K562 (cell line): ENCODE data around the gene SPI1. TPM values are rescaled to one million over a fixed set of nuclear protein-coding genes. Genes with fewer than 3 reads are reported as not detected.
A peak's percentile ranks its signal among the peaks of the same experiment; 100 is the strongest.

Experiments
- ATAC-seq: fragments of 200-7000 bp; cut with Tn5 transposase; 3 replicates; pipeline ENCODE4 v1.9.1; 2020; ENCODE audit warnings: moderate library complexity
- BruUV-seq: library from RNA; stranded (reverse); fragments of 400-500 nt; replicated peaks from 2 replicates; lab custom pipeline; 2021; lab: Mats Ljungman, UMichigan
- CTCF ChIA-PET: fragments of 300-600 bp; formaldehyde crosslinking; extraction: SDS; loops from one replicate; lab custom pipeline; 2021; ENCODE audit warnings: low intra/inter-chr PET ratio; lab: Yijun Ruan, JAX
- POLR2A ChIA-PET: fragments of 300-600, 350-650 bp; sonication (Branson Sonifier 250); formaldehyde crosslinking; extraction: SDS; loops from one replicate; lab custom pipeline; 2021; ENCODE audit warnings: antibody characterized with exemption, inconsistent platforms; lab: Yijun Ruan, JAX
- DNase-seq, 4 experiments: peaks; one replicate each; pipeline versions ENCODE4 v3.0.0 to v3.0.0-alpha.2; 2011 to 2018; ENCODE audit warnings: low spot score in 3 of 4, mixed read lengths in 3 of 4; ENCODE audit errors: extremely low read depth in 1 of 4
- FAIRE-seq: peaks from 2 replicates; lab custom pipeline; 2011; peaks lifted over from hg19 to GRCh38; lab: Jason Lieb, UNC
- H2AFZ ChIP-seq: 2 replicates; pipeline ENCODE4 v1.6.0; 2011; ENCODE audit warnings: low read depth, low read length, control low read depth, inconsistent platforms
- H3K27ac ChIP-seq: fragments of 200-600 bp; 3 replicates; pipeline ENCODE4 v1.8.0; 2011; ENCODE audit warnings: low read depth, mild to moderate bottlenecking, control low read depth, inconsistent platforms, low read length, moderate library complexity, mixed read lengths; ENCODE audit errors: extremely low read depth
- H3K27me3 ChIP-seq, 2 experiments: fragments of 300-600 bp in 1 of 2; 2 replicates in 1 of 2; 3 replicates in 1 of 2; pipeline versions ENCODE4 v1.6.0 to v1.8.0; 2011; ENCODE audit warnings: inconsistent platforms in 2 of 2, low read length in 2 of 2, mild to moderate bottlenecking in 1 of 2, mixed read lengths in 1 of 2, moderate library complexity in 1 of 2; ENCODE audit not compliant: control insufficient read depth in 2 of 2, insufficient read depth in 2 of 2
- H3K36me3 ChIP-seq: fragments of 300-600 bp; 3 replicates; pipeline ENCODE4 v1.8.0; 2011; ENCODE audit warnings: mild to moderate bottlenecking, low read length, inconsistent platforms; ENCODE audit not compliant: control insufficient read depth, insufficient read depth
- H3K4me1 ChIP-seq, 2 experiments: fragments of 200-600 bp in 1 of 2; replicated peaks in 1 of 2; 2 replicates in 1 of 2; 3 replicates in 1 of 2; pipeline versions ENCODE4 v1.5.1 to v1.8.0; 2011; ENCODE audit warnings: inconsistent platforms in 2 of 2, low read length in 2 of 2, mild to moderate bottlenecking in 1 of 2, mixed read lengths in 1 of 2, moderate library complexity in 1 of 2; ENCODE audit not compliant: control insufficient read depth in 2 of 2, insufficient read depth in 2 of 2
- H3K4me2 ChIP-seq: 2 replicates; pipeline ENCODE4 v1.6.1; 2011; ENCODE audit warnings: low read length, control low read depth, inconsistent platforms, mixed read lengths; ENCODE audit not compliant: insufficient read depth
- H3K4me3 ChIP-seq: fragments of 200-600 bp; sonication (generic), shearing (Covaris generic); 2 replicates; pipeline ENCODE4 v1.5.1; 2016; ENCODE audit warnings: control low read depth, inconsistent platforms
- H3K79me2 ChIP-seq: fragments of 200-600 bp; 3 replicates; pipeline ENCODE4 v1.8.0; 2011; ENCODE audit warnings: low read length, inconsistent platforms; ENCODE audit not compliant: control insufficient read depth, insufficient read depth
- H3K9ac ChIP-seq, 2 experiments: 2 replicates each; pipeline versions ENCODE4 v1.6.0 to v1.6.1; 2011; ENCODE audit warnings: low read depth in 2 of 2, low read length in 2 of 2, control low read depth in 1 of 2, inconsistent platforms in 1 of 2, mild to moderate bottlenecking in 1 of 2, mixed read lengths in 1 of 2; ENCODE audit not compliant: insufficient read depth in 1 of 2
- H3K9me1 ChIP-seq: one replicate; pipeline ENCODE4 v1.6.0; 2011; ENCODE audit warnings: inconsistent platforms, mild to moderate bottlenecking, low read length, moderate library complexity; ENCODE audit not compliant: control insufficient read depth, insufficient read depth
- H3K9me3 ChIP-seq: replicated peaks from 2 replicates; pipeline ENCODE4 v1.5.1; 2011; ENCODE audit warnings: low read depth, low read length, inconsistent platforms; ENCODE audit not compliant: control insufficient read depth, insufficient read depth
- H4K20me1 ChIP-seq: replicated peaks from 2 replicates; pipeline ENCODE4 v1.6.1; 2011; ENCODE audit warnings: low read length, inconsistent platforms, mixed read lengths; ENCODE audit not compliant: control insufficient read depth, insufficient read depth
- ARHGAP35 ChIP-seq: fragments of 450-650 bp; IDR thresholded peaks from 2 replicates; pipeline ENCODE4 v1.6.1; 2018; ENCODE audit not compliant: partially characterized antibody
- ATF4 ChIP-seq: fragments of 450-650 bp; formaldehyde crosslinking; IDR thresholded peaks from 2 replicates; pipeline ENCODE4 v1.4.0; 2022; ENCODE audit warnings: mild to moderate bottlenecking, moderate library complexity
- CUX1 ChIP-seq: fragments of 200-800 bp; sonication (Bioruptor generic); IDR thresholded peaks from 2 replicates; pipeline ENCODE4 v1.6.1; 2016; ENCODE audit warnings: missing genetic modification characterization, missing compliant biosample characterization
- ELF4 ChIP-seq: fragments of 450-650 bp; formaldehyde crosslinking; IDR thresholded peaks from 2 replicates; pipeline ENCODE4 v1.4.0; 2022; ENCODE audit warnings: missing genetic modification characterization
- GTF2F1 ChIP-seq: IDR thresholded peaks from 2 replicates; pipeline ENCODE4 v1.6.1; 2011; ENCODE audit warnings: low read depth, low read length, improper control_type of control experiment
- PHF20 ChIP-seq: fragments of 450-650 bp; IDR thresholded peaks from 2 replicates; pipeline ENCODE4 v1.6.1; 2018; ENCODE audit not compliant: partially characterized antibody
- PTTG1 ChIP-seq: fragments of 450-650 bp; IDR thresholded peaks from 2 replicates; pipeline ENCODE4 v1.6.1; 2016; ENCODE audit warnings: low read depth, mild to moderate bottlenecking, missing genetic modification characterization, missing compliant biosample characterization
- SMAD4 ChIP-seq: fragments of 250-450 bp; sonication (Bioruptor Pico); conservative IDR thresholded peaks from 2 replicates; pipeline ENCODE4 v1.8.0; 2021; ENCODE audit warnings: inconsistent platforms, mild to moderate bottlenecking, moderate library complexity
- TFE3 ChIP-seq: fragments of 450-650 bp; formaldehyde crosslinking; IDR thresholded peaks from 2 replicates; pipeline ENCODE4 v1.4.0; 2020; ENCODE audit warnings: mild to moderate bottlenecking, mixed read lengths
- ZNF75A ChIP-seq: fragments of 450-650 bp; formaldehyde crosslinking; IDR thresholded peaks from 2 replicates; pipeline ENCODE4 v1.4.0; 2020; ENCODE audit warnings: mild to moderate bottlenecking
- ZNF780A ChIP-seq: fragments of 250-450 bp; sonication (Bioruptor Pico); IDR thresholded peaks from 2 replicates; pipeline ENCODE4 v1.5.0; 2021; ENCODE audit warnings: mild to moderate bottlenecking
- WGBS: fragments of 100-300 bp; shearing (Covaris generic); methylation state at CpG from one replicate; pipeline ENCODE4 v1.1.6; 2016; ENCODE audit warnings: low coverage, mixed read lengths; ENCODE audit not compliant: insufficient coverage; ENCODE audit errors: missing lambda C conversion rate; 5-methylcytosine and 5-hydroxymethylcytosine counted together
- in situ Hi-C: fragments of 300-500 bp; cut with MboI; formaldehyde crosslinking; loops from 4 replicates; pipeline ENCODE4 v1.15.0; 2018; ENCODE audit warnings: inconsistent platforms, mixed read lengths
- intact Hi-C: fragments of 100-400 bp; cut with micrococcal nuclease; formaldehyde crosslinking; loops from 2 replicates; pipeline ENCODE4 v1.14.2; 2022
- polyA plus RNA-seq, 8 experiments: library from polyadenylated mRNA; depleted of rRNA in 4 of 8; stranded (reverse) in 5 of 8; unstranded in 3 of 8; fragments of >200 nt; fragmentation: Nextera tagmentation in 2 of 8; fragmentation: Illumina TruSeq in 1 of 8; extraction: Ambion mirVana in 2 of 8; extraction: Trizol in 1 of 8; gene quantifications; 2 replicates each; pipeline versions ENCODE4 v1.2.1 to v1.2.3, GENCODE V29; 2011 to 2014; ENCODE audit warnings: inconsistent platforms in 1 of 8, missing spikeins in 1 of 8
- total RNA-seq, 7 experiments: library from RNA; depleted of rRNA in 6 of 7; stranded (reverse); fragments of >200 nt in 6 of 7; fragmentation: Illumina TruSeq in 2 of 7; extraction: Trizol in 2 of 7; gene quantifications; 2 replicates each; pipeline versions ENCODE4 v1.2.1 to v1.2.3, GENCODE V29; 2011 to 2021; ENCODE audit warnings: low replicate concordance in 1 of 7
- TF ChIP-seq, protein P1 (sequence below): IDR thresholded peaks from 2 replicates; pipeline ENCODE4 v1.6.1; 2011; ENCODE audit warnings: borderline replicate concordance, low read depth, mild to moderate bottlenecking, moderate library complexity, low read length; ENCODE audit not compliant: insufficient read depth, poor library complexity, severe bottlenecking

The SPI1 gene
- total and polyA plus RNA-seq, 9 of the 15 experiments (the other 6 are each of a cell fraction or from before 2014, with no cell fraction given) = 0.10 to 33.7 (median 10.3) TPM

GRCh38 chr11:47340010-47340409 is 38.3 kb downstream of the SPI1 start:
- no peaks in the 10 kb centered on the region for H3K36me3 ChIP-seq
- H4K20me1 ChIP-seq = no peaks in the 10 kb centered on the region
- H2AFZ ChIP-seq = no peak overlapping the region
- in situ Hi-C loops = loop anchor here (10.0 kb wide), 1 partner anchor 165 kb away; the partner anchor contains the start of gene ARFGAP2
- FAIRE-seq (no peak), ATAC-seq (no peak), DNase-seq (no peak)
- BruUV-seq = no TSS peak
- WGBS = 57% methylated on average over 9 of the region's 9 CpGs
- H3K4me2 ChIP-seq = no peak overlapping the region
- intact Hi-C loops = no loop called here
- H3K9me1 ChIP-seq = peaks cover 2% of the 10 kb centered on the region
- peaks cover 4 to 20% of the 10 kb centered on the region in 2 experiments; a peak in 3 of 5 replicates for H3K27me3 ChIP-seq
- ChIA-PET CTCF (no interaction called here), POLR2A (interaction anchor here (0.6 kb wide), 1 partner anchor 578 kb away, joined by 4 read pairs; no protein-coding TSS in a partner anchor)
- no peak overlapping the region for H3K9ac ChIP-seq
- no peaks in the 10 kb centered on the region for H3K79me2 ChIP-seq
- no peaks in the 10 kb centered on the region for H3K9me3 ChIP-seq
- no peak overlapping the region for H3K4me3 ChIP-seq
- H3K27ac ChIP-seq = no peak overlapping the region
- peaks cover 6 to 51% of the 10 kb centered on the region in 2 experiments; a peak in 3 of 5 replicates for H3K4me1 ChIP-seq
- TF ChIP-seq GTF2F1 (no peak), TFE3 (CRISPR knock-in tag) (no peak), ATF4 (CRISPR knock-in tag) (no peak), SMAD4 (CRISPR knock-in tag) (no peak), PHF20 (peak; percentile 52), ARHGAP35 (peak; percentile 53), ZNF780A (CRISPR knock-in tag) (no peak), CUX1 (CRISPR knock-in tag) (no peak), ELF4 (CRISPR knock-in tag) (0 out of 2 replicates have a peak, but pooled peaks have one; percentile 27), PTTG1 (tag) (no peak), ZNF75A (CRISPR knock-in tag) (no peak)
- TF ChIP-seq, protein P1, sequence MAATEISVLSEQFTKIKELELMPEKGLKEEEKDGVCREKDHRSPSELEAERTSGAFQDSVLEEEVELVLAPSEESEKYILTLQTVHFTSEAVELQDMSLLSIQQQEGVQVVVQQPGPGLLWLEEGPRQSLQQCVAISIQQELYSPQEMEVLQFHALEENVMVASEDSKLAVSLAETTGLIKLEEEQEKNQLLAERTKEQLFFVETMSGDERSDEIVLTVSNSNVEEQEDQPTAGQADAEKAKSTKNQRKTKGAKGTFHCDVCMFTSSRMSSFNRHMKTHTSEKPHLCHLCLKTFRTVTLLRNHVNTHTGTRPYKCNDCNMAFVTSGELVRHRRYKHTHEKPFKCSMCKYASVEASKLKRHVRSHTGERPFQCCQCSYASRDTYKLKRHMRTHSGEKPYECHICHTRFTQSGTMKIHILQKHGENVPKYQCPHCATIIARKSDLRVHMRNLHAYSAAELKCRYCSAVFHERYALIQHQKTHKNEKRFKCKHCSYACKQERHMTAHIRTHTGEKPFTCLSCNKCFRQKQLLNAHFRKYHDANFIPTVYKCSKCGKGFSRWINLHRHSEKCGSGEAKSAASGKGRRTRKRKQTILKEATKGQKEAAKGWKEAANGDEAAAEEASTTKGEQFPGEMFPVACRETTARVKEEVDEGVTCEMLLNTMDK = no peak
